Measurements from ENCODE around the gene MAP3K14.

MAP3K14 gene

GRCh38 chr17:45230410-45230786 lies 86.4 kb downstream of the MAP3K14 start:
- no peaks in the 10 kb centered on the region for H3K9me3 ChIP-seq (ENCODE audit: control insufficient read depth, insufficient read depth, low read depth, low read length)
- no peak overlapping the region for H3K4me3 ChIP-seq (ENCODE audit: low read depth, low read length)
- no peaks in the 10 kb centered on the region for H3K36me3 ChIP-seq (ENCODE audit: control insufficient read depth, insufficient read depth, low read length)
- H3K27me3 ChIP-seq (ENCODE audit: control insufficient read depth, insufficient read depth, low read length), result peaks cover 4% of the 10 kb centered on the region; the same call in 1 of the 2 replicates
- H3K27ac ChIP-seq (ENCODE audit: low read depth, low read length), result no peak overlapping the region
- no peak overlapping the region for H3K9ac ChIP-seq (ENCODE audit: low read length)
- peaks cover 41% of the 10 kb centered on the region for H3K4me1 ChIP-seq (ENCODE audit: control insufficient read depth, insufficient read depth, low read length)

- Histone ChIP-seq H3K36me3 (ENCODE audit: control insufficient read depth, insufficient read depth, low read length) (no peaks in the 10 kb centered on the region), H3K27me3 (ENCODE audit: control insufficient read depth, insufficient read depth, low read length) (peaks cover 8% of the 10 kb centered on the region; the same call in 1 of the 2 replicates), H3K27ac (ENCODE audit: low read depth, low read length) (no peak overlapping the region), H3K9ac (ENCODE audit: low read length) (no peak overlapping the region), H3K4me1 (ENCODE audit: control insufficient read depth, insufficient read depth, low read length) (peaks cover 41% of the 10 kb centered on the region), H3K4me3 (ENCODE audit: low read depth, low read length) (no peak overlapping the region), H3K9me3 (ENCODE audit: control insufficient read depth, insufficient read depth, low read depth, low read length) (no peaks in the 10 kb centered on the region)
Observed at GRCh38 chr17:45229681-45230409, 87.0 kb downstream of the MAP3K14 start.

- peaks cover 16% of the 10 kb centered on the region for H3K27me3 ChIP-seq (ENCODE audit: control insufficient read depth, insufficient read depth, low read length)
- no peak overlapping the region; the same call in 1 of the 2 replicates for H3K4me3 ChIP-seq (ENCODE audit: low read depth, low read length)
- H3K36me3 ChIP-seq (ENCODE audit: control insufficient read depth, insufficient read depth, low read length), result no peaks in the 10 kb centered on the region
- H3K4me1 ChIP-seq (ENCODE audit: control insufficient read depth, insufficient read depth, low read length), result peaks cover 41% of the 10 kb centered on the region
- no peak overlapping the region for H3K9ac ChIP-seq (ENCODE audit: low read length)
- H3K27ac ChIP-seq (ENCODE audit: low read depth, low read length), result no peak overlapping the region
- H3K9me3 ChIP-seq (ENCODE audit: control insufficient read depth, insufficient read depth, low read depth, low read length), result no peaks in the 10 kb centered on the region
Observed at GRCh38 chr17:45228763-45229539, 87.9 kb downstream of the MAP3K14 start.

GRCh38 chr17:45227926-45228762 lies 88.7 kb downstream of the MAP3K14 start:
- Histone ChIP-seq H3K27me3 (ENCODE audit: control insufficient read depth, insufficient read depth, low read length) (peaks cover 24% of the 10 kb centered on the region), H3K4me1 (ENCODE audit: control insufficient read depth, insufficient read depth, low read length) (peaks cover 45% of the 10 kb centered on the region), H3K9ac (ENCODE audit: low read length) (no peak overlapping the region), H3K4me3 (ENCODE audit: low read depth, low read length) (no peak overlapping the region), H3K36me3 (ENCODE audit: control insufficient read depth, insufficient read depth, low read length) (no peaks in the 10 kb centered on the region), H3K9me3 (ENCODE audit: control insufficient read depth, insufficient read depth, low read depth, low read length) (no peaks in the 10 kb centered on the region), H3K27ac (ENCODE audit: low read depth, low read length) (no peak overlapping the region)

- Histone ChIP-seq H3K27ac (ENCODE audit: low read depth, low read length) (no peak overlapping the region), H3K27me3 (ENCODE audit: control insufficient read depth, insufficient read depth, low read length) (peaks cover 32% of the 10 kb centered on the region), H3K4me1 (ENCODE audit: control insufficient read depth, insufficient read depth, low read length) (peaks cover 51% of the 10 kb centered on the region), H3K9ac (ENCODE audit: low read length) (no peak overlapping the region), H3K4me3 (ENCODE audit: low read depth, low read length) (no peak overlapping the region), H3K36me3 (ENCODE audit: control insufficient read depth, insufficient read depth, low read length) (no peaks in the 10 kb centered on the region), H3K9me3 (ENCODE audit: control insufficient read depth, insufficient read depth, low read depth, low read length) (no peaks in the 10 kb centered on the region)
Observed at GRCh38 chr17:45227101-45227925, 89.5 kb downstream of the MAP3K14 start.

GRCh38 chr17:45226576-45226975 lies 90.2 kb downstream of the MAP3K14 start:
- Histone ChIP-seq H3K4me1 (ENCODE audit: control insufficient read depth, insufficient read depth, low read length) (peaks cover 50% of the 10 kb centered on the region), H3K27ac (ENCODE audit: low read depth, low read length) (no peak overlapping the region), H3K9ac (ENCODE audit: low read length) (no peak overlapping the region)

GRCh38 chr17:45225964-45226530 lies 90.8 kb downstream of the MAP3K14 start:
- Histone ChIP-seq H3K9me3 (ENCODE audit: control insufficient read depth, insufficient read depth, low read depth, low read length) (no peaks in the 10 kb centered on the region), H3K27me3 (ENCODE audit: control insufficient read depth, insufficient read depth, low read length) (peaks cover 43% of the 10 kb centered on the region), H3K27ac (ENCODE audit: low read depth, low read length) (no peak overlapping the region), H3K4me3 (ENCODE audit: low read depth, low read length) (no peak overlapping the region), H3K4me1 (ENCODE audit: control insufficient read depth, insufficient read depth, low read length) (peaks cover 44% of the 10 kb centered on the region), H3K9ac (ENCODE audit: low read length) (no peak overlapping the region), H3K36me3 (ENCODE audit: control insufficient read depth, insufficient read depth, low read length) (no peaks in the 10 kb centered on the region)

More at GRCh38 chr17:45226576-45226975, 90.2 kb downstream of the MAP3K14 start:
- Histone ChIP-seq H3K27me3 (ENCODE audit: control insufficient read depth, insufficient read depth, low read length) (peaks cover 38% of the 10 kb centered on the region), H3K9me3 (ENCODE audit: control insufficient read depth, insufficient read depth, low read depth, low read length) (no peaks in the 10 kb centered on the region), H3K4me3 (ENCODE audit: low read depth, low read length) (no peak overlapping the region), H3K36me3 (ENCODE audit: control insufficient read depth, insufficient read depth, low read length) (no peaks in the 10 kb centered on the region)

- no peaks in the 10 kb centered on the region for H3K9me3 ChIP-seq (ENCODE audit: control insufficient read depth, insufficient read depth, low read depth, low read length)
- no peak overlapping the region for H3K9ac ChIP-seq (ENCODE audit: low read length)
- H3K27me3 ChIP-seq (ENCODE audit: control insufficient read depth, insufficient read depth, low read length), result peaks cover 52% of the 10 kb centered on the region
- no peak overlapping the region for H3K27ac ChIP-seq (ENCODE audit: low read depth, low read length)
- no peak overlapping the region for H3K4me3 ChIP-seq (ENCODE audit: low read depth, low read length)
- no peaks in the 10 kb centered on the region for H3K36me3 ChIP-seq (ENCODE audit: control insufficient read depth, insufficient read depth, low read length)
- peaks cover 38% of the 10 kb centered on the region for H3K4me1 ChIP-seq (ENCODE audit: control insufficient read depth, insufficient read depth, low read length)
Observed at GRCh38 chr17:45225051-45225700, 91.6 kb downstream of the MAP3K14 start.

GRCh38 chr17:45224671-45225050 lies 92.2 kb downstream of the MAP3K14 start:
- no peaks in the 10 kb centered on the region for H3K36me3 ChIP-seq (ENCODE audit: control insufficient read depth, insufficient read depth, low read length)
- no peaks in the 10 kb centered on the region for H3K9me3 ChIP-seq (ENCODE audit: control insufficient read depth, insufficient read depth, low read depth, low read length)
- H3K4me3 ChIP-seq (ENCODE audit: low read depth, low read length), result no peak overlapping the region
- peaks cover 35% of the 10 kb centered on the region for H3K4me1 ChIP-seq (ENCODE audit: control insufficient read depth, insufficient read depth, low read length)
- H3K9ac ChIP-seq (ENCODE audit: low read length), result no peak overlapping the region
- H3K27ac ChIP-seq (ENCODE audit: low read depth, low read length), result no peak overlapping the region
- peaks cover 57% of the 10 kb centered on the region for H3K27me3 ChIP-seq (ENCODE audit: control insufficient read depth, insufficient read depth, low read length)
